OCI-LY3 (cell line): ENCODE results near the gene DLG1.

Experiments used
- H2AFZ ChIP-seq: fragments of 200-600, 300-600 bp; shearing (Covaris generic); 2 replicates; pipeline ENCODE4 v1.6.0; 2014; ENCODE audit warnings: antibody characterized with exemption, low read depth, low read length
- H3K27ac ChIP-seq: fragments of 200-600, 300-600 bp; sonication (generic); 2 replicates; pipeline ENCODE4 v1.5.1; 2014; ENCODE audit warnings: mild to moderate bottlenecking, low read length, moderate library complexity, mixed read lengths
- H3K27me3 ChIP-seq: fragments of 200-600, 300-600 bp; sonication (generic); 2 replicates; pipeline ENCODE4 v1.6.1; 2014; ENCODE audit warnings: low read depth, low read length, mixed read lengths
- H3K36me3 ChIP-seq: fragments of 200-600, 300-600 bp; sonication (generic); replicated peaks from 2 replicates; pipeline ENCODE3; 2014; ENCODE audit warnings: low read depth, low read length, mixed read lengths
- H3K4me1 ChIP-seq: fragments of 300-600, 200-600 bp; sonication (generic); 2 replicates; pipeline ENCODE4 v1.6.1; 2014; ENCODE audit warnings: low read length, mixed read lengths
- H3K4me2 ChIP-seq: fragments of 200-600, 300-600 bp; sonication (generic); 2 replicates; pipeline ENCODE4 v1.6.1; 2014; ENCODE audit warnings: low read length, mixed read lengths
- H3K4me3 ChIP-seq: fragments of 300-600, 200-600 bp; sonication (generic); 2 replicates; pipeline ENCODE4 v1.5.1; 2014; ENCODE audit warnings: antibody characterized with exemption, mild to moderate bottlenecking, low read length, moderate library complexity
- H3K79me2 ChIP-seq: fragments of 300-600, 200-600 bp; shearing (Covaris generic); 2 replicates; pipeline ENCODE4 v1.6.1; 2014; ENCODE audit warnings: mild to moderate bottlenecking, low read length, mixed read lengths
- H3K9ac ChIP-seq: fragments of 300-600, 200-600 bp; shearing (Covaris generic); 2 replicates; pipeline ENCODE4 v1.6.0; 2014; ENCODE audit warnings: mild to moderate bottlenecking, low read length, moderate library complexity
- H3K9me3 ChIP-seq: fragments of 200-600, 300-600 bp; shearing (Covaris generic); 2 replicates; pipeline ENCODE4 v1.6.1; 2014; ENCODE audit warnings: low read length, mixed read lengths; ENCODE audit not compliant: insufficient read depth
- H4K20me1 ChIP-seq: fragments of 200-600, 300-600 bp; sonication (generic); 2 replicates; pipeline ENCODE4 v1.6.1; 2016; ENCODE audit warnings: low read length, mixed read lengths; ENCODE audit not compliant: insufficient read depth
- CTCF ChIP-seq: fragments of 200-600, 300-600 bp; sonication (generic); IDR thresholded peaks from 2 replicates; pipeline ENCODE4 v1.5.1; 2014; ENCODE audit warnings: antibody characterized with exemption, low read length, low read depth
- EZH2phosphoT487 ChIP-seq: fragments of 200-600 bp; shearing (Covaris generic); IDR thresholded peaks from 2 replicates; pipeline ENCODE4 v1.6.1; 2018; ENCODE audit warnings: antibody characterized with exemption, mixed run types, low read depth

The DLG1 gene

DNA sequence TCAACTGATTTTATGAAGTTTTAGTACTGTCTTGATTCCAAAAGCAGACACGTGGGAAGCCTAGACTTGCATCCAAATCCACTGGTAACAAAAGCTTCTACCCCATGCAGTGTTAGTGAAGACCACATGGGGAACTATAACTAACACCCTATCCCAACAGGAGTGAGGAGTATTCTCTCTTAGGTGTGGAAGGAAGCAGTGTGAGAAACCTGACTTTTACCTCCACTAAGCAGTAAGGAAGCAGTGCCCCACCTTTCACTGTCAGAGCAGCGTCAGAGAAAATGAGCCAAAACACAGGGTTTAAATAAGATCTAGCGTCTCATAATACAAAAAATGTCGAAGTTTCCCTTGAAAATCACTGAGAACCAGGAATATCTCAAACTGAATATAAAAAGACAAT lies 60.5 kb downstream of the DLG1 start:
- Histone ChIP-seq H3K4me1 (peaks cover 10% of the 10 kb centered on the region), H3K4me3 (no peak overlapping the region), H3K36me3 (peaks cover 15% of the 10 kb centered on the region), H3K9me3 (peaks cover 8% of the 10 kb centered on the region; the same call in 1 of the 2 replicates), H3K27me3 (no peaks in the 10 kb centered on the region), H2AFZ (no peak overlapping the region), H3K79me2 (peaks cover 86% of the 10 kb centered on the region), H3K27ac (no peak overlapping the region), H4K20me1 (peaks cover 24% of the 10 kb centered on the region), H3K9ac (no peak overlapping the region), H3K4me2 (no peak overlapping the region)
- TF ChIP-seq CTCF (no peak), EZH2phosphoT487 (no peak)

GRCh38 chr3:197236362-197236761 lies 62.0 kb downstream of the DLG1 start:
- H3K36me3 ChIP-seq: peaks cover under 1% of the 10 kb centered on the region
- peaks cover 86% of the 10 kb centered on the region for H3K79me2 ChIP-seq
- peaks cover 24% of the 10 kb centered on the region for H4K20me1 ChIP-seq

GRCh38 chr3:197234947-197235914 lies 63.2 kb downstream of the DLG1 start:
- Histone ChIP-seq H3K27me3 (no peaks in the 10 kb centered on the region), H2AFZ (no peak overlapping the region), H4K20me1 (peaks cover 24% of the 10 kb centered on the region), H3K4me2 (no peak overlapping the region), H3K9me3 (no peaks in the 10 kb centered on the region), H3K27ac (no peak overlapping the region), H3K79me2 (peaks cover 79% of the 10 kb centered on the region), H3K9ac (no peak overlapping the region), H3K4me3 (no peak overlapping the region), H3K4me1 (peaks cover 10% of the 10 kb centered on the region), H3K36me3 (no peaks in the 10 kb centered on the region)
- no peak for TF ChIP-seq CTCF
- no peak for TF ChIP-seq EZH2phosphoT487

More at GRCh38 chr3:197236362-197236761, 62.0 kb downstream of the DLG1 start:
- Histone ChIP-seq H3K4me1 (peaks cover 10% of the 10 kb centered on the region), H3K4me2 (no peak overlapping the region), H3K27me3 (no peaks in the 10 kb centered on the region), H2AFZ (no peak overlapping the region), H3K27ac (no peak overlapping the region), H3K9me3 (no peaks in the 10 kb centered on the region), H3K9ac (no peak overlapping the region), H3K4me3 (no peak overlapping the region)
- TF ChIP-seq CTCF (no peak), EZH2phosphoT487 (no peak)

DNA sequence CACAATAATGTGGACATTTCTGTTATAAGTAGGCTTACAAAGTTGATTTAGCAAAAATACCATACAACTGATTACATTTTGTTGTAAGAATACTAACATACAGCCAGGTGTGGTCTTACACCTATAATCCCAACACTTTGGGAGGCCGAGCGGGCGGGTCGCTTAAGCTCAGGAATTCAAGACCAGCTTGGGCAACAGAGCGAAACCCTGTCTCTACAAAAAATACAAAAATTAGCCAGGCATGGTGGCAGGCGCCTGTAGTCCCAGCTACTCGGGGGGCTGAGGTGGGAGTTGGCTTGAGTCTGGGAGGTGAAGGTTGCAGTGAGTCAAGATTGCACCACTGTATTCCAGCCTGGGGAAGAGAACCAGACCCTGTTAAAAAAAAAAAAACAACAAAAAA lies 67.1 kb downstream of the DLG1 start:
- Histone ChIP-seq H3K9me3 (no peaks in the 10 kb centered on the region), H4K20me1 (no peaks in the 10 kb centered on the region), H3K4me2 (no peak overlapping the region), H3K27ac (no peak overlapping the region), H3K36me3 (no peaks in the 10 kb centered on the region), H3K4me1 (no peaks in the 10 kb centered on the region), H2AFZ (no peak overlapping the region), H3K79me2 (peaks cover 52% of the 10 kb centered on the region), H3K4me3 (no peak overlapping the region), H3K27me3 (no peaks in the 10 kb centered on the region), H3K9ac (no peak overlapping the region)
- TF ChIP-seq CTCF: no peak
- no peak for TF ChIP-seq EZH2phosphoT487
